Suprapubic skin (tissue), 4 donors: ENCODE results near the gene USO1. TPM values are rescaled to one million over a fixed set of nuclear protein-coding genes. Genes with fewer than 3 reads are reported as not detected.

Source experiments
- DNase-seq, 2 donors: peaks; one replicate each; pipeline ENCODE4 v3.0.0-alpha.2; 2019; ENCODE audit warnings: low spot score in 2 of 2
- H3K27ac ChIP-seq: fragments of 200-600 bp; sonication (generic); one replicate; pipeline ENCODE4 v1.5.1; 2019
- H3K27me3 ChIP-seq: fragments of 200-600 bp; sonication (generic); one replicate; pipeline ENCODE4 v1.5.1; 2019
- H3K36me3 ChIP-seq: fragments of 200-600 bp; sonication (generic); one replicate; pipeline ENCODE4 v1.5.1; 2019
- H3K4me1 ChIP-seq: fragments of 200-600 bp; sonication (generic); one replicate; pipeline ENCODE4 v1.5.1; 2019
- H3K4me3 ChIP-seq: fragments of 200-600 bp; sonication (generic); one replicate; pipeline ENCODE4 v1.5.1; 2019; ENCODE audit warnings: mild to moderate bottlenecking
- H3K9me3 ChIP-seq: fragments of 200-600 bp; sonication (generic); one replicate; pipeline ENCODE4 v1.5.1; 2019
- EP300 ChIP-seq: sonication (generic); formaldehyde crosslinking; IDR thresholded peaks from one replicate; pipeline ENCODE4 v1.6.1; 2017; ENCODE audit warnings: antibody characterized with exemption
- POLR2A ChIP-seq, 2 donors: fragments of 450-650 bp; IDR thresholded peaks; one replicate each; pipeline ENCODE4 v1.6.1; 2017; ENCODE audit warnings: antibody characterized with exemption in 2 of 2, mild to moderate bottlenecking in 2 of 2, moderate library complexity in 2 of 2
- POLR2AphosphoS5 ChIP-seq, 3 donors: sonication (generic); formaldehyde crosslinking; IDR thresholded peaks; one replicate each; pipeline ENCODE4 v1.6.1; 2017; ENCODE audit warnings: antibody characterized with exemption in 3 of 3
- WGBS: methylation state at CpG from one replicate; pipeline ENCODE4 v1.1.5; 2018; 5-methylcytosine and 5-hydroxymethylcytosine counted together
- total RNA-seq, 4 donors: library from RNA; depleted of rRNA; stranded (reverse); fragments of >200 nt; gene quantifications; one replicate each; pipeline ENCODE4 v1.1.0, GENCODE V29; 2016
- TF ChIP-seq, protein P1 (sequence below), 2 donors: fragments of 200-600 bp in 1 of 2; fragments of 450-650 bp in 1 of 2; sonication (generic) in 1 of 2; IDR thresholded peaks; one replicate each; pipeline ENCODE4 v1.5.1; 2016 to 2019; ENCODE audit warnings: antibody characterized with exemption in 2 of 2, mild to moderate bottlenecking in 1 of 2, moderate library complexity in 1 of 2

The USO1 gene
- total RNA-seq, 4 donors from 2014 or later = 46.8 to 61.1 (median 55.2) TPM

DNA sequence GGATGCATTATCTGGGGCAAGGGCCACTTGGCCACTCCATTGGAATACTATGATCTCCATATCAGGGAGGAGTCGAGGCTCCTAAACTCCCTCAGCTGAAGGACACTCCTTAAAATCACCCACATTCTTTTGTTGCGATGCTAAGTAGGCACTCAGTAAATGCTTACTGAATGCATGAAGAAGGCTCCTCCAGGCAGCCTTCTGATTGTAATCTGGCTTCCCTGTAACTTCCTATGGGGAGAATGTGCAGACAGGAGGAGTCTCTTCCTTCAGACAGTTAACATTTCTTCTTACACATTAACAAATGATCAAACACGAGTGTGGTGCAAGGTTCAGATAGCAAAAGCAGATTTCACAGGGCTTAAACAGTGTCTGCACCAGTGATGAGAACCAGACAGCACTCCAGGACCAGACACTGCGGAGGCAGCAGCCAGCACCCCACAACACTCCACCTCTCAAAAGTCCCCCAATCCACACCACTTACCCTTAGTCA lies 21.4 kb upstream of the USO1 start:
- H3K9me3 ChIP-seq = no peaks in the 10 kb centered on the region
- no peak overlapping the region for H3K27ac ChIP-seq
- no peaks in the 10 kb centered on the region for H3K4me1 ChIP-seq
- DNase-seq = no peak
- no peaks in the 10 kb centered on the region for H3K36me3 ChIP-seq
- TF ChIP-seq, protein P1, sequence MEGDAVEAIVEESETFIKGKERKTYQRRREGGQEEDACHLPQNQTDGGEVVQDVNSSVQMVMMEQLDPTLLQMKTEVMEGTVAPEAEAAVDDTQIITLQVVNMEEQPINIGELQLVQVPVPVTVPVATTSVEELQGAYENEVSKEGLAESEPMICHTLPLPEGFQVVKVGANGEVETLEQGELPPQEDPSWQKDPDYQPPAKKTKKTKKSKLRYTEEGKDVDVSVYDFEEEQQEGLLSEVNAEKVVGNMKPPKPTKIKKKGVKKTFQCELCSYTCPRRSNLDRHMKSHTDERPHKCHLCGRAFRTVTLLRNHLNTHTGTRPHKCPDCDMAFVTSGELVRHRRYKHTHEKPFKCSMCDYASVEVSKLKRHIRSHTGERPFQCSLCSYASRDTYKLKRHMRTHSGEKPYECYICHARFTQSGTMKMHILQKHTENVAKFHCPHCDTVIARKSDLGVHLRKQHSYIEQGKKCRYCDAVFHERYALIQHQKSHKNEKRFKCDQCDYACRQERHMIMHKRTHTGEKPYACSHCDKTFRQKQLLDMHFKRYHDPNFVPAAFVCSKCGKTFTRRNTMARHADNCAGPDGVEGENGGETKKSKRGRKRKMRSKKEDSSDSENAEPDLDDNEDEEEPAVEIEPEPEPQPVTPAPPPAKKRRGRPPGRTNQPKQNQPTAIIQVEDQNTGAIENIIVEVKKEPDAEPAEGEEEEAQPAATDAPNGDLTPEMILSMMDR (IDR thresholded peaks at IDR 0.05) = no peak
- TF ChIP-seq POLR2AphosphoS5 (IDR thresholded peaks at IDR 0.05) (no peak), POLR2A (IDR thresholded peaks at IDR 0.05) (no peak), EP300 (no peak)
- WGBS = 79% methylated on average over 4 of the region's 4 CpGs
- no peak overlapping the region for H3K4me3 ChIP-seq
- H3K27me3 ChIP-seq = no peaks in the 10 kb centered on the region

DNA sequence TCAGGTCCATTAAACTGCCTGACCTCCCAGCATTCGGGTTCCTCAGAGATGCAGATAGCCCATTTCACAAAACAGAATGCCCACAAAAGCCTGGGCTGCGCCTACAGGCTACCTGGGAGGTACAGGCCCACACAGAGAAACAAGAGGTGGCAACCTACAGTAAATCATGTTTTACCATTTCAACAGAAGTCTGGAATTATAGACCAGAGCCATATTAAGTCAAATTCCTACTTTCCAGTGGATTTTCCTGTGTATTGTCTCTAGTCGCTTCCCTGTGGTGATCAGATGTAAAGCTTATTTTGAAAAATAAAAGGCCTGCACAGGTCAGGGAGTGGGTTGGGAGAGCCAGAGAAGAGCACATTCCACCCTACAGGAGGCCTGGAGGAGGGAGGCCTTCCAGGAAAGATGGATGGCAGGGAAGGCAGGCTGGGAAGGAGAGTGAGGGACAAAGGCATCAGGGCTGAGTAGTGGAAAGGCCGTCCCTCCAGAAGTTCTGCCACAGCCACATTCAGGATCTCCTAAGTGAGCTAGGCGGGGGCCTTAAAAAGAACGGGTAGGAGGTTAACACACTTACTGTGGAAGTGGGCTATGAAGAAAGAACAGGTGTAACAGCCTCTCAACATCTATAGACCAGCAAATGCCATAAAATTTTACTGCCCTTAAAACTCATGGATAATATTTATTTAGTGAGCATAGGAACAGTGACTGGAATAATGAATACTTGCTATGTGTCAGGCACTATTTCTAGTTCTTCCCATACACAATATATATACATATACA lies 19.0 kb upstream of the USO1 start:
- no peaks in the 10 kb centered on the region for H3K36me3 ChIP-seq
- TF ChIP-seq, protein P1 (IDR thresholded peaks at IDR 0.05) = no peak
- TF ChIP-seq POLR2A (IDR thresholded peaks at IDR 0.05) (no peak), POLR2AphosphoS5 (IDR thresholded peaks at IDR 0.05) (no peak), EP300 (no peak)
- DNase-seq = no peak
- H3K4me1 ChIP-seq = no peaks in the 10 kb centered on the region
- no peaks in the 10 kb centered on the region for H3K9me3 ChIP-seq
- no peak overlapping the region for H3K4me3 ChIP-seq
- no peak overlapping the region for H3K27ac ChIP-seq
- 98% methylated on average over 6 of the region's 6 CpGs for WGBS
- H3K27me3 ChIP-seq = no peaks in the 10 kb centered on the region

DNA sequence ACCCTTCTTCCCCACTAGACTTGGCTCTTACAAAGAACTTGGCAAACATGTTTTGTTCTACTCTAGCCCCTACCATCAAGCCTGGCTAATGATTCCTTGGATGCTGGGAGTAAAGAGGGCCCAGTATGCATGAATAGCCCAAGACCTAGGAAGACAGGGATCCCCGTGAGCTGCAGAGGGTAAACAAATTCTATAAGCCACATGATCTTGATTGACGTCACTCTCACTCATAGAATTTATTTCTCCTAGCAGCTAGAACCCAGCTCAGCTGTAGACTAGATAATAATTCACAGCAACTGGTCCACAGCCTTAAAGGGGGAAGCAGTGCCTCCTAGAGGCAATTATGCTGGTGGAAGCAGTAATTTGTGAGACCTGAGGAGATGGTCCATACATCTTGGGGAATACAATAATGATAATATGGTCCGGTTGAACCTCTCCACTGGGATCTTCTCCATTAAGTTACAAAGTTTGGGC lies 16.1 kb upstream of the USO1 start:
- TF ChIP-seq, protein P1 (IDR thresholded peaks at IDR 0.05) = no peak
- TF ChIP-seq POLR2AphosphoS5 (IDR thresholded peaks at IDR 0.05) = no peak
- no peak for TF ChIP-seq POLR2A (IDR thresholded peaks at IDR 0.05)
- TF ChIP-seq EP300 = no peak
- no peak for DNase-seq

DNA sequence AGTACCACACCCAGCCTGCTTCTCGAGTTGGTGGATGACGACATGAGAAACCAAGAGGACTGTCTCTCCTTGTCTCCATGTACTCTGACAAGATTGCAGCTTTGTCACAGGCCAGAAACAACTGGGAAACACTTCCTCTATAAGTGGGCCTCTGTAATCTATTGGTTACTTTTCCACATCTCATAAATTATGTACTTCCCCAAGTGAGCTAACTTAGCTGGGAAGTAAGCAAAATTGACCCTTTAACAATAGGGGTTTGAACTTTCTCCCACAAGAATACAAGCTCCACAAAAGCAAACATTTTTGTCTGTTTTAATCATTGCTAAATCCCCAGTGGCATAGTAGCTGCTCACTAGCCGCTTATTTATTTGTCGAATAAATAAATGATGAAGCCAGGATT lies 14.1 kb upstream of the USO1 start:
- whole genome bisulfite sequencing = 79% methylated on average over 4 of the region's 4 CpGs
- Histone ChIP-seq H3K4me1 (peaks cover 3% of the 10 kb centered on the region), H3K27ac (no peak overlapping the region), H3K27me3 (no peaks in the 10 kb centered on the region), H3K9me3 (no peaks in the 10 kb centered on the region), H3K4me3 (no peak overlapping the region), H3K36me3 (no peaks in the 10 kb centered on the region)
- no peak for TF ChIP-seq POLR2A (IDR thresholded peaks at IDR 0.05)
- TF ChIP-seq POLR2AphosphoS5 (IDR thresholded peaks at IDR 0.05) = no peak
- TF ChIP-seq, protein P1 (IDR thresholded peaks at IDR 0.05) = no peak
- TF ChIP-seq EP300 = no peak
- no peak for DNase-seq

More for the DNA sequence above, 16.1 kb upstream of the USO1 start:
- Histone ChIP-seq H3K9me3 (no peaks in the 10 kb centered on the region), H3K4me1 (no peaks in the 10 kb centered on the region), H3K27ac (no peak overlapping the region), H3K36me3 (no peaks in the 10 kb centered on the region), H3K4me3 (no peak overlapping the region), H3K27me3 (no peaks in the 10 kb centered on the region)
- WGBS = 90% methylated on average over 3 of the region's 3 CpGs

DNA sequence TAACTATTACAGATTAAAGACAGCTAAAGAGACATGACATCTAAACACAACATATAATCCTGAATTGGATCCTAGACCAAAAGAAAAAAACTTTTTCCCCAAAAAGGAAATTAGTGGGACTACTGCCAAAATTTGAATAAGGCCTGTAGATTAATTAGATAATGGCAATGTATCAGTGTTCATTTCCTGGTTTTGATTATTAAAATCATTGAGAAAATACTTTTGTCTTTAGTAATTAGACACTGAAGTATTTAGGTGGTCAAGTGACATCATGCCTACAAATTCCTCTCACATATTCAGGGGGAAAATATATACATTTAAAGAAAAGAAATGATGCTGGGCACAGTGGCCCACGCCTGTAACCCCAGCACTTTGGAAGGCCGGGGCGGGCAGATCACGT lies 10.4 kb upstream of the USO1 start:
- no peak overlapping the region for H3K27ac ChIP-seq
- H3K36me3 ChIP-seq = no peaks in the 10 kb centered on the region
- no peak for TF ChIP-seq POLR2AphosphoS5 (IDR thresholded peaks at IDR 0.05)
- no peak for TF ChIP-seq POLR2A (IDR thresholded peaks at IDR 0.05)
- no peak for TF ChIP-seq EP300
- TF ChIP-seq, protein P1 (IDR thresholded peaks at IDR 0.05) = no peak
- no peaks in the 10 kb centered on the region for H3K9me3 ChIP-seq
- no peaks in the 10 kb centered on the region for H3K27me3 ChIP-seq
- H3K4me1 ChIP-seq = peaks cover 7% of the 10 kb centered on the region
- 90% methylated on average over 4 of the region's 4 CpGs for WGBS
- H3K4me3 ChIP-seq = no peak overlapping the region
- no peak for DNase-seq
